Calu3 (cell line): ENCODE data around the gene C19orf73. TPM values are rescaled to one million over a fixed set of nuclear protein-coding genes. Genes with fewer than 3 reads are reported as not detected.
A peak's percentile ranks its signal among the peaks of the same experiment; 100 is the strongest.

Experiments used
- BruUV-seq: library from RNA; stranded (reverse); fragments of 400-500 nt; replicated peaks from 2 replicates; lab custom pipeline; 2021; lab: Mats Ljungman, UMichigan
- CTCF ChIA-PET: fragments of 300-600 bp; sonication (Branson Sonifier 250); formaldehyde crosslinking; loops from one replicate; lab custom pipeline; 2022; ENCODE audit warnings: antibody characterized with exemption; lab: Charles Lee
- DNase-seq: peaks from one replicate; pipeline ENCODE4 v3.0.0; 2022
- H3K27ac Mint-ChIP-seq: one replicate; pipeline ENCODE4 v1.8.0; 2022; ENCODE audit warnings: mixed read lengths; ENCODE audit not compliant: unreplicated experiment
- H3K27me3 Mint-ChIP-seq: one replicate; pipeline ENCODE4 v1.8.0; 2022; ENCODE audit warnings: mixed read lengths; ENCODE audit not compliant: unreplicated experiment
- H3K36me3 Mint-ChIP-seq: one replicate; pipeline ENCODE4 v1.8.0; 2022; ENCODE audit warnings: mild to moderate bottlenecking, moderate library complexity, mixed read lengths; ENCODE audit not compliant: insufficient read depth, unreplicated experiment
- H3K4me1 Mint-ChIP-seq: one replicate; pipeline ENCODE4 v1.8.0; 2022; ENCODE audit warnings: mild to moderate bottlenecking, low read depth, mixed read lengths; ENCODE audit not compliant: unreplicated experiment
- H3K4me3 Mint-ChIP-seq: one replicate; pipeline ENCODE4 v1.8.0; 2022; ENCODE audit warnings: mild to moderate bottlenecking, low read depth, moderate library complexity, mixed read lengths; ENCODE audit not compliant: unreplicated experiment
- H3K9me3 Mint-ChIP-seq: one replicate; pipeline ENCODE4 v1.8.0; 2022; ENCODE audit warnings: low read depth, mixed read lengths; ENCODE audit not compliant: unreplicated experiment
- CTCF ChIP-seq: fragments of 200-600 bp; IDR thresholded peaks from one replicate; pipeline ENCODE4 v1.8.0; 2022; ENCODE audit warnings: antibody characterized with exemption; ENCODE audit not compliant: unreplicated experiment
- intact Hi-C: fragments of 100-400 bp; cut with micrococcal nuclease; formaldehyde crosslinking; loops from one replicate; pipeline ENCODE4 v1.10.0; 2022; ENCODE audit not compliant: unreplicated experiment
- total RNA-seq: library from RNA; stranded (reverse); gene quantifications from 2 replicates; pipeline ENCODE4 v1.2.3, GENCODE V29; 2022

C19orf73 gene
- total RNA-seq, 1 experiment from 2014 or later = 1.9 TPM

GRCh38 chr19:49145573-49146407 lies 26.8 kb upstream of the C19orf73 start:
- no TSS peak for BruUV-seq
- Mint-ChIP-seq H3K27ac (no peak overlapping the region), H3K27me3 (peaks cover 44% of the 10 kb centered on the region), H3K4me3 (no peak overlapping the region), H3K4me1 (peaks cover 21% of the 10 kb centered on the region), H3K9me3 (no peaks in the 10 kb centered on the region), H3K36me3 (peaks cover 36% of the 10 kb centered on the region)
- peak; percentile 83 for DNase-seq
- CTCF ChIA-PET = interaction anchor here (0.7 to 1.3 kb wide), 3 partner anchors 26 to 53 kb away, joined by 3 to 4 read pairs (median 3); no protein-coding TSS in a partner anchor
- intact Hi-C loops = no loop called here
- peak; percentile 78 for TF ChIP-seq CTCF

- Mint-ChIP-seq H3K4me3 (peak overlapping the region; percentile 71), H3K9me3 (no peaks in the 10 kb centered on the region), H3K27ac (peak overlapping the region; percentile 21), H3K4me1 (peaks cover 21% of the 10 kb centered on the region), H3K36me3 (peaks cover 12% of the 10 kb centered on the region), H3K27me3 (peaks cover 36% of the 10 kb centered on the region)
- CTCF ChIA-PET = interaction anchor here (1.0 to 2.2 kb wide), 2 partner anchors 8 to 56 kb away, joined by 3 to 11 read pairs; no protein-coding TSS in a partner anchor
- peak; percentile 94 for DNase-seq
- TF ChIP-seq CTCF = no peak
- BruUV-seq = no TSS peak
- intact Hi-C loops = no loop called here
Observed at GRCh38 chr19:49142866-49143335, 24.0 kb upstream of the C19orf73 start.

- Mint-ChIP-seq H3K4me3 (no peak overlapping the region), H3K4me1 (peaks cover 21% of the 10 kb centered on the region), H3K9me3 (no peaks in the 10 kb centered on the region), H3K36me3 (peaks cover 12% of the 10 kb centered on the region), H3K27ac (no peak overlapping the region), H3K27me3 (peaks cover 20% of the 10 kb centered on the region)
- no TSS peak for BruUV-seq
- CTCF ChIA-PET = interaction anchor here (1.4 to 2.2 kb wide), 2 partner anchors 9 to 57 kb away, joined by 3 to 11 read pairs; no protein-coding TSS in a partner anchor
- no peak for TF ChIP-seq CTCF
- intact Hi-C loops = no loop called here
- no peak for DNase-seq
Observed at GRCh38 chr19:49141352-49141751, 22.4 kb upstream of the C19orf73 start.

- no peak for TF ChIP-seq CTCF
- peaks cover 20% of the 10 kb centered on the region for H3K4me1 Mint-ChIP-seq
- BruUV-seq = no TSS peak
- intact Hi-C loops = no loop called here
- H3K27ac Mint-ChIP-seq = no peak overlapping the region
- no peak for DNase-seq
- CTCF ChIA-PET = interaction anchor here (1.4 to 2.2 kb wide), 2 partner anchors 10 to 58 kb away, joined by 3 to 11 read pairs; no protein-coding TSS in a partner anchor
- no peak overlapping the region for H3K4me3 Mint-ChIP-seq
- peaks cover 12% of the 10 kb centered on the region for H3K36me3 Mint-ChIP-seq
- no peaks in the 10 kb centered on the region for H3K9me3 Mint-ChIP-seq
- peaks cover 16% of the 10 kb centered on the region for H3K27me3 Mint-ChIP-seq
Observed at GRCh38 chr19:49140951-49141350, 22.0 kb upstream of the C19orf73 start.
